Calu3 (cell line): Measurements from ENCODE around the gene DNAI2. TPM values are rescaled to one million over a fixed set of nuclear protein-coding genes. Genes with fewer than 3 reads are reported as not detected.

Experiments used
- BruUV-seq: library from RNA; stranded (reverse); fragments of 400-500 nt; replicated peaks from 2 replicates; lab custom pipeline; 2021; lab: Mats Ljungman, UMichigan
- CTCF ChIA-PET: fragments of 300-600 bp; sonication (Branson Sonifier 250); formaldehyde crosslinking; loops from one replicate; lab custom pipeline; 2022; ENCODE audit warnings: antibody characterized with exemption; lab: Charles Lee
- DNase-seq: peaks from one replicate; pipeline ENCODE4 v3.0.0; 2022
- H3K27ac Mint-ChIP-seq: one replicate; pipeline ENCODE4 v1.8.0; 2022; ENCODE audit warnings: mixed read lengths; ENCODE audit not compliant: unreplicated experiment
- H3K27me3 Mint-ChIP-seq: one replicate; pipeline ENCODE4 v1.8.0; 2022; ENCODE audit warnings: mixed read lengths; ENCODE audit not compliant: unreplicated experiment
- H3K36me3 Mint-ChIP-seq: one replicate; pipeline ENCODE4 v1.8.0; 2022; ENCODE audit warnings: mild to moderate bottlenecking, moderate library complexity, mixed read lengths; ENCODE audit not compliant: insufficient read depth, unreplicated experiment
- H3K4me1 Mint-ChIP-seq: one replicate; pipeline ENCODE4 v1.8.0; 2022; ENCODE audit warnings: mild to moderate bottlenecking, low read depth, mixed read lengths; ENCODE audit not compliant: unreplicated experiment
- H3K4me3 Mint-ChIP-seq: one replicate; pipeline ENCODE4 v1.8.0; 2022; ENCODE audit warnings: mild to moderate bottlenecking, low read depth, moderate library complexity, mixed read lengths; ENCODE audit not compliant: unreplicated experiment
- H3K9me3 Mint-ChIP-seq: one replicate; pipeline ENCODE4 v1.8.0; 2022; ENCODE audit warnings: low read depth, mixed read lengths; ENCODE audit not compliant: unreplicated experiment
- intact Hi-C: fragments of 100-400 bp; cut with micrococcal nuclease; formaldehyde crosslinking; loops from one replicate; pipeline ENCODE4 v1.10.0; 2022; ENCODE audit not compliant: unreplicated experiment
- total RNA-seq: library from RNA; stranded (reverse); gene quantifications from 2 replicates; pipeline ENCODE4 v1.2.3, GENCODE V29; 2022
- TF ChIP-seq, protein P1 (sequence below): fragments of 200-600 bp; IDR thresholded peaks from one replicate; pipeline ENCODE4 v1.8.0; 2022; ENCODE audit warnings: antibody characterized with exemption; ENCODE audit not compliant: unreplicated experiment

DNAI2 gene
- total RNA-seq, 1 experiment from 2014 or later: not detected

- peaks cover 70% of the 10 kb centered on the region for H3K27me3 Mint-ChIP-seq
- H3K36me3 Mint-ChIP-seq: no peaks in the 10 kb centered on the region
- CTCF ChIA-PET: no interaction called here
- no peak overlapping the region for H3K27ac Mint-ChIP-seq
- H3K4me1 Mint-ChIP-seq: no peaks in the 10 kb centered on the region
- BruUV-seq: no TSS peak
- H3K9me3 Mint-ChIP-seq: no peaks in the 10 kb centered on the region
- TF ChIP-seq, protein P1, sequence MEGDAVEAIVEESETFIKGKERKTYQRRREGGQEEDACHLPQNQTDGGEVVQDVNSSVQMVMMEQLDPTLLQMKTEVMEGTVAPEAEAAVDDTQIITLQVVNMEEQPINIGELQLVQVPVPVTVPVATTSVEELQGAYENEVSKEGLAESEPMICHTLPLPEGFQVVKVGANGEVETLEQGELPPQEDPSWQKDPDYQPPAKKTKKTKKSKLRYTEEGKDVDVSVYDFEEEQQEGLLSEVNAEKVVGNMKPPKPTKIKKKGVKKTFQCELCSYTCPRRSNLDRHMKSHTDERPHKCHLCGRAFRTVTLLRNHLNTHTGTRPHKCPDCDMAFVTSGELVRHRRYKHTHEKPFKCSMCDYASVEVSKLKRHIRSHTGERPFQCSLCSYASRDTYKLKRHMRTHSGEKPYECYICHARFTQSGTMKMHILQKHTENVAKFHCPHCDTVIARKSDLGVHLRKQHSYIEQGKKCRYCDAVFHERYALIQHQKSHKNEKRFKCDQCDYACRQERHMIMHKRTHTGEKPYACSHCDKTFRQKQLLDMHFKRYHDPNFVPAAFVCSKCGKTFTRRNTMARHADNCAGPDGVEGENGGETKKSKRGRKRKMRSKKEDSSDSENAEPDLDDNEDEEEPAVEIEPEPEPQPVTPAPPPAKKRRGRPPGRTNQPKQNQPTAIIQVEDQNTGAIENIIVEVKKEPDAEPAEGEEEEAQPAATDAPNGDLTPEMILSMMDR: no peak
- intact Hi-C loops: no loop called here
- DNase-seq: no peak
- H3K4me3 Mint-ChIP-seq: no peak overlapping the region
Measured at GRCh38 chr17:74251569-74251968, 22.5 kb upstream of the DNAI2 start.

- CTCF ChIA-PET: interaction anchor here (0.6 kb wide), 1 partner anchor 102 kb away, joined by 7 read pairs; no protein-coding TSS in a partner anchor
- Mint-ChIP-seq H3K9me3 (no peaks in the 10 kb centered on the region), H3K27ac (no peak overlapping the region), H3K36me3 (no peaks in the 10 kb centered on the region), H3K27me3 (peaks cover 67% of the 10 kb centered on the region), H3K4me1 (no peaks in the 10 kb centered on the region), H3K4me3 (no peak overlapping the region)
- TF ChIP-seq, protein P1: no peak
- no TSS peak for BruUV-seq
- intact Hi-C loops: no loop called here
- no peak for DNase-seq
Measured at GRCh38 chr17:74252211-74252610, 21.8 kb upstream of the DNAI2 start.

DNA sequence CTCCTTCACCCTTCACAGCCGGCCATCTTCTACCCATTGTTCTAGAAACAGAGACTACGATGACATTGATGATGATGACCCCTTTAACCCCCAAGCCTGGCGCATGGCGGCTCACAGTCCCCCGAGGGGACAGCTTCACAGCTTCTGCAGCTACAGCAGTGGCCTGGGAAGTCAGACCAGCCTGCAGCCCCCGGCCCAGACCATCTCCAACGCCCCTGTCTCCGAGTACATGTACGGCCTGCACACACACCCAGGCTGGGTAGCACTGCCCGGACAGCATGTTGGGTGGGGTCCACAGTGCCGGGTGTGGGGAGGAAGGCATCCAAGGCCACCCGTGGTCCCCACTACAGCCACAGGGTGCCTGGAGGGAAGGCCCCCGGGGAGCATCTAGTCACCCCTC, 21.0 kb upstream of the DNAI2 start:
- H3K9me3 Mint-ChIP-seq: no peaks in the 10 kb centered on the region
- peaks cover 68% of the 10 kb centered on the region for H3K27me3 Mint-ChIP-seq
- no TSS peak for BruUV-seq
- DNase-seq: no peak
- no peaks in the 10 kb centered on the region for H3K4me1 Mint-ChIP-seq
- no peaks in the 10 kb centered on the region for H3K36me3 Mint-ChIP-seq
- H3K27ac Mint-ChIP-seq: no peak overlapping the region
- no peak overlapping the region for H3K4me3 Mint-ChIP-seq
- CTCF ChIA-PET: no interaction called here
- intact Hi-C loops: no loop called here
- TF ChIP-seq, protein P1: no peak

DNA sequence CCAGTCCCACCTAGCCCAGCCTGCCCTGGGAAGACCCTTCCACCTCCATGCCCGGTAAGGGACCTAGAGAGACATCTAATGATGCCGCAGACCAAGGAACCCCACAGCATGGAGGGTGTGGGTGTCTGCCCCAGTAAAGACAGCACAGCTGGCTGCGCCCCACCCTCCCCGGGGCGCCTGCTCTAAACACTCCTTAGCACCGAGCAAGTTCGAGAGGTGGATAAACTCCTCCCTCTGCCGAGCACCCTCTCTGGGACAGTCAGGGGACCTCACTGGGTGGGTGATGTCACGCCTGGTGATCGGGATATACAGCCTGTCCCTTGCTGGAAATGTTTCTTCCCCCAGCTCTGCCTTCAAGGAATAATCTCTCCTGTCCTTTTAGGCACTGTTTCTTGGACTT, 16.7 kb upstream of the DNAI2 start:
- CTCF ChIA-PET: no interaction called here
- no peak overlapping the region for H3K4me3 Mint-ChIP-seq
- no peak overlapping the region for H3K27ac Mint-ChIP-seq
- no peaks in the 10 kb centered on the region for H3K4me1 Mint-ChIP-seq
- DNase-seq: no peak
- no peaks in the 10 kb centered on the region for H3K9me3 Mint-ChIP-seq
- peaks cover 68% of the 10 kb centered on the region for H3K27me3 Mint-ChIP-seq
- no TSS peak for BruUV-seq
- TF ChIP-seq, protein P1: no peak
- intact Hi-C loops: no loop called here
- no peaks in the 10 kb centered on the region for H3K36me3 Mint-ChIP-seq
